ENCODE results near the gene BANF2.

Gene BANF2

GRCh38 chr20:17716331-17716730 is 16.6 kb downstream of the BANF2 start:
- Histone ChIP-seq H3K27ac (ENCODE audit: low read depth, low read length) (no peak overlapping the region), H3K9me3 (ENCODE audit: low read length) (no peaks in the 10 kb centered on the region), H3K27me3 (ENCODE audit: control insufficient read depth in 1 of 2, insufficient read depth in 2 of 2, low read length in 2 of 2) (no peaks in the 10 kb centered on the region), H3K36me3 (ENCODE audit: insufficient read depth, low read length) (no peaks in the 10 kb centered on the region), H3K9ac (ENCODE audit: low read length) (no peak overlapping the region), H3K4me3 (ENCODE audit: low read depth in 1 of 2, low read length in 2 of 2) (no peak overlapping the region), H3K4me1 (ENCODE audit: insufficient read depth, low read length) (no peaks in the 10 kb centered on the region)

DNA sequence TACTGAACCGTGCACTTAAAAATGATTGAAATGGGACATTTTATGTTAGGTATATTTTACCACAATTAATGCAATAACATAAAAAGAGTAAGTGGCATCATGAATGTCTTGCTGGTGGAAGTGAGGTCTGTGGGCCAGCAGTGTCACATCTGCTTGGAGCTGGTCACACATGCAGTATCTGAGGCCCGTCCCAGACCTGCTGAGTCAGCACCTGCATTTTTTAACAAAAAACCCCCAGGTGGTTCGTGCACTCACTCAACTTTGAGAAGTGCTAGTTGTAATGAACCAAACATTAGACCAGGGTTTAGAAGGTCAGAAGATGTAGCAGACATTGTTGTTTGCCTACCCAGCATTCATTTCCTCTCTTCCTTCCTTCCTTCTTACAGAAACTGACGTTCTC is 21.0 kb downstream of the BANF2 start:
- H3K36me3 ChIP-seq (ENCODE audit: insufficient read depth, low read length) = no peaks in the 10 kb centered on the region
- no peak overlapping the region for H3K9ac ChIP-seq (ENCODE audit: low read length)
- no peak overlapping the region for H3K27ac ChIP-seq (ENCODE audit: low read depth, low read length)
- no peaks in the 10 kb centered on the region for H3K9me3 ChIP-seq (ENCODE audit: low read length)
- H3K4me3 ChIP-seq (ENCODE audit: low read depth in 1 of 2, low read length in 2 of 2) = no peak overlapping the region
- H3K27me3 ChIP-seq (ENCODE audit: control insufficient read depth in 1 of 2, insufficient read depth in 2 of 2, low read length in 2 of 2) = no peaks in the 10 kb centered on the region
- no peaks in the 10 kb centered on the region for H3K4me1 ChIP-seq (ENCODE audit: insufficient read depth, low read length)

- Histone ChIP-seq H3K9ac (ENCODE audit: low read length) (no peak overlapping the region), H3K27me3 (ENCODE audit: control insufficient read depth in 1 of 2, insufficient read depth in 2 of 2, low read length in 2 of 2) (no peaks in the 10 kb centered on the region), H3K27ac (ENCODE audit: low read depth, low read length) (no peak overlapping the region), H3K36me3 (ENCODE audit: insufficient read depth, low read length) (no peaks in the 10 kb centered on the region), H3K4me1 (ENCODE audit: insufficient read depth, low read length) (no peaks in the 10 kb centered on the region), H3K4me3 (ENCODE audit: low read depth in 1 of 2, low read length in 2 of 2) (no peak overlapping the region), H3K9me3 (ENCODE audit: low read length) (no peaks in the 10 kb centered on the region)
Observed at GRCh38 chr20:17721802-17722486, 22.2 kb downstream of the BANF2 start.

GRCh38 chr20:17722493-17723300 is 22.9 kb downstream of the BANF2 start:
- H3K9ac ChIP-seq (ENCODE audit: low read length) = no peak overlapping the region
- H3K36me3 ChIP-seq (ENCODE audit: insufficient read depth, low read length) = no peaks in the 10 kb centered on the region
- no peaks in the 10 kb centered on the region for H3K27me3 ChIP-seq (ENCODE audit: control insufficient read depth in 1 of 2, insufficient read depth in 2 of 2, low read length in 2 of 2)
- no peaks in the 10 kb centered on the region for H3K4me1 ChIP-seq (ENCODE audit: insufficient read depth, low read length)
- no peak overlapping the region for H3K4me3 ChIP-seq (ENCODE audit: low read depth in 1 of 2, low read length in 2 of 2)
- H3K9me3 ChIP-seq (ENCODE audit: low read length) = no peaks in the 10 kb centered on the region
- H3K27ac ChIP-seq (ENCODE audit: low read depth, low read length) = no peak overlapping the region

- no peaks in the 10 kb centered on the region for H3K9me3 ChIP-seq (ENCODE audit: low read length)
- no peak overlapping the region for H3K27ac ChIP-seq (ENCODE audit: low read depth, low read length)
- no peaks in the 10 kb centered on the region for H3K4me1 ChIP-seq (ENCODE audit: insufficient read depth, low read length)
- H3K36me3 ChIP-seq (ENCODE audit: insufficient read depth, low read length) = no peaks in the 10 kb centered on the region
- no peaks in the 10 kb centered on the region for H3K27me3 ChIP-seq (ENCODE audit: control insufficient read depth in 1 of 2, insufficient read depth in 2 of 2, low read length in 2 of 2)
- no peak overlapping the region for H3K9ac ChIP-seq (ENCODE audit: low read length)
- no peak overlapping the region for H3K4me3 ChIP-seq (ENCODE audit: low read depth in 1 of 2, low read length in 2 of 2)
Observed at GRCh38 chr20:17723301-17723691, 23.5 kb downstream of the BANF2 start.

DNA sequence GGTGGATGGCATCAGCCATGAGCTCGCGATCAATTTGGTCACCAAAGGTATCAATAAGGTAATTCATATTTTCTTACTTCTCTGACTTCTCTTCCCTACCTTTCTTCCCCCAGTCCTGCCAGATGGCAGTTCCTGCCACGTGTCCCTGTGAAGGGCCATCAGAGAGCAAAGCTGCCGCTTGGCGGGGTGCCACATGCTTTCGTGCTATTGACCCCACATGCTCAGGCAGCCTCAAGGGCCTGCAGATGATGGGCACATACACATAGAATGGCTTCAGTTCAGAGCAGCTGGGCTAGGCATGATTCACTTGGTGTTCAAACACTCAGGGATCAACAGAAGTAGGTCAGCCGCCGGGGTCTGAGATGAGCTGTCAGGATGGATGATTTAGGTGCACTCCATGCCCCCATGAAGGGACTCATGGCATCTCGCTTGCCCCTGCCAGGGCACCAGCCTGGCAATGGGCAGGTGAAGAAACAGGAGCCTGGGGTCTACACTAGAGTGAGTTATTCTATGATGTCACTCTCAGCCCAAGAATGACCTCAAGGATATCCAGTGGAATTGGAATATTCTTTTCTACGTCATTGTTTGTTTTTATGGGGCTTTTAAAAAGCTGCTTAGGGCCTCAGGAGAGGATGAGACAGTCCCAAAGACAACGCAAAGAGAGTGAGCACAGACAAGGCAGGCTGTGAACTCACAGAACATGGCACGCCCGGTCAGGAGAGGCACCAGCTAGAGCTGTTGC is 25.5 kb downstream of the BANF2 start:
- H3K27me3 ChIP-seq (ENCODE audit: control insufficient read depth in 1 of 2, insufficient read depth in 2 of 2, low read length in 2 of 2) = no peaks in the 10 kb centered on the region
- H3K36me3 ChIP-seq (ENCODE audit: insufficient read depth, low read length) = no peaks in the 10 kb centered on the region
- H3K4me3 ChIP-seq (ENCODE audit: low read depth in 1 of 2, low read length in 2 of 2) = no peak overlapping the region
- no peak overlapping the region for H3K9ac ChIP-seq (ENCODE audit: low read length)
- H3K27ac ChIP-seq (ENCODE audit: low read depth, low read length) = no peak overlapping the region
- no peaks in the 10 kb centered on the region for H3K4me1 ChIP-seq (ENCODE audit: insufficient read depth, low read length)
- no peaks in the 10 kb centered on the region for H3K9me3 ChIP-seq (ENCODE audit: low read length)

GRCh38 chr20:17726902-17727301 is 27.1 kb downstream of the BANF2 start:
- Histone ChIP-seq H3K4me3 (ENCODE audit: low read depth in 1 of 2, low read length in 2 of 2) (no peak overlapping the region), H3K4me1 (ENCODE audit: insufficient read depth, low read length) (no peaks in the 10 kb centered on the region), H3K27ac (ENCODE audit: low read depth, low read length) (no peak overlapping the region), H3K9me3 (ENCODE audit: low read length) (no peaks in the 10 kb centered on the region), H3K36me3 (ENCODE audit: insufficient read depth, low read length) (no peaks in the 10 kb centered on the region), H3K9ac (ENCODE audit: low read length) (no peak overlapping the region), H3K27me3 (ENCODE audit: control insufficient read depth in 1 of 2, insufficient read depth in 2 of 2, low read length in 2 of 2) (no peaks in the 10 kb centered on the region)

- no peak overlapping the region for H3K4me3 ChIP-seq (ENCODE audit: low read depth in 1 of 2, low read length in 2 of 2)
- H3K9me3 ChIP-seq (ENCODE audit: low read length) = no peaks in the 10 kb centered on the region
- H3K9ac ChIP-seq (ENCODE audit: low read length) = no peak overlapping the region
- H3K27me3 ChIP-seq (ENCODE audit: control insufficient read depth in 1 of 2, insufficient read depth in 2 of 2, low read length in 2 of 2) = no peaks in the 10 kb centered on the region
- no peaks in the 10 kb centered on the region for H3K4me1 ChIP-seq (ENCODE audit: insufficient read depth, low read length)
- no peaks in the 10 kb centered on the region for H3K36me3 ChIP-seq (ENCODE audit: insufficient read depth, low read length)
- no peak overlapping the region for H3K27ac ChIP-seq (ENCODE audit: low read depth, low read length)
Observed at GRCh38 chr20:17727351-17727750, 27.6 kb downstream of the BANF2 start.

GRCh38 chr20:17728074-17728473 is 28.3 kb downstream of the BANF2 start:
- Histone ChIP-seq H3K27ac (ENCODE audit: low read depth, low read length) (no peak overlapping the region), H3K9me3 (ENCODE audit: low read length) (no peaks in the 10 kb centered on the region), H3K4me1 (ENCODE audit: insufficient read depth, low read length) (no peaks in the 10 kb centered on the region), H3K9ac (ENCODE audit: low read length) (no peak overlapping the region), H3K27me3 (ENCODE audit: control insufficient read depth in 1 of 2, insufficient read depth in 2 of 2, low read length in 2 of 2) (no peaks in the 10 kb centered on the region), H3K36me3 (ENCODE audit: insufficient read depth, low read length) (no peaks in the 10 kb centered on the region), H3K4me3 (ENCODE audit: low read depth in 1 of 2, low read length in 2 of 2) (no peak overlapping the region)

DNA sequence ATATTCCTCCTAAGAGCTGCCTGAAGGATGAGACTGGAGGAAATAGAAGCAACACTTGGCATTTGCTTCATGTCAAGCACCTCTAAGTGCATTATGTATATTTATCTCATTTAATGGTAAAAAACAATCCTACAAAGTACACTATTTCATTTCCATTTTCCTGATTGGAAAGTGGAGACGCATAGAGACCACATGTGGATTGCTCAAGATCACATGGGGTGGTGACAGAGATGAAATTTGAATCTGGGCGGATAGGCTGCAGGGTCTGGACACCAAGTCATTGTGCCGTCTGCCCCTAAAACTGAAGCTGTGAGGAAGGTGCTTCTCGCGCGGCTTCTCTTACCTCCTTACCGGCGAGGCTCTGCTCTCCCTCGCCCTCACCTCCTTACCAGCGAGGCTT is 30.3 kb downstream of the BANF2 start:
- Histone ChIP-seq H3K27ac (ENCODE audit: low read depth, low read length) (no peak overlapping the region), H3K4me3 (ENCODE audit: low read depth in 1 of 2, low read length in 2 of 2) (no peak overlapping the region), H3K9me3 (ENCODE audit: low read length) (no peaks in the 10 kb centered on the region), H3K27me3 (ENCODE audit: control insufficient read depth in 1 of 2, insufficient read depth in 2 of 2, low read length in 2 of 2) (no peaks in the 10 kb centered on the region), H3K4me1 (ENCODE audit: insufficient read depth, low read length) (no peaks in the 10 kb centered on the region), H3K9ac (ENCODE audit: low read length) (no peak overlapping the region), H3K36me3 (ENCODE audit: insufficient read depth, low read length) (no peaks in the 10 kb centered on the region)

DNA sequence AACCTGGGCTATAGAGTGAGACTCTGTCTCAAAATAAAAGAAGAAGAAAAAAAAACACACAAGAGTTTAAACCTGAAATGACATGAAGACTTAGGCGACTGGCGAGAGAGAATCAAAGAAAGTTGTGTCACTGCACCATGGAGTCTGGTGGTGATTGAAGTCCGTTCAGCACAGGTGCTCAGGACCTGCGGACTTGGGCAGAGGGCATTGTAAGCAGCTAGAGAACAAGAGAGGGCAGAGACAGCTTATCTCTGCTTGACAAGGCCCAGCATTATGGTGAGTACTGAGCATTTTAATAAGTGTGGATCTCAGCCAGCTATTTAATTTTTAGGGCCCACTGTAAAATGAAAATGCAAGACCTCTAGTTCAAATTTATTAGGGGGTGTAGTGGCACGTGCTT is 31.5 kb downstream of the BANF2 start:
- Histone ChIP-seq H3K4me1 (ENCODE audit: insufficient read depth, low read length) (no peaks in the 10 kb centered on the region), H3K36me3 (ENCODE audit: insufficient read depth, low read length) (no peaks in the 10 kb centered on the region), H3K9me3 (ENCODE audit: low read length) (no peaks in the 10 kb centered on the region), H3K27ac (ENCODE audit: low read depth, low read length) (no peak overlapping the region), H3K27me3 (ENCODE audit: control insufficient read depth in 1 of 2, insufficient read depth in 2 of 2, low read length in 2 of 2) (no peaks in the 10 kb centered on the region), H3K4me3 (ENCODE audit: low read depth in 1 of 2, low read length in 2 of 2) (no peak overlapping the region), H3K9ac (ENCODE audit: low read length) (no peak overlapping the region)

Measured in muscle layer of colon (tissue), 2 donors.